Kidney epithelial cell (primary cell): ENCODE results near the gene CDK6. TPM values are rescaled to one million over a fixed set of nuclear protein-coding genes. Genes with fewer than 3 reads are reported as not detected.

Experiments
- DNase-seq: peaks from one replicate; pipeline ENCODE4 v3.0.0-alpha.2; 2010; ENCODE audit warnings: low read depth
- H3K27me3 ChIP-seq: 2 replicates; pipeline ENCODE4 v1.6.0; 2011; ENCODE audit warnings: low read length; ENCODE audit not compliant: control insufficient read depth, insufficient read depth
- H3K36me3 ChIP-seq: 2 replicates; pipeline ENCODE4 v1.5.1; 2011; ENCODE audit warnings: low read length; ENCODE audit not compliant: control insufficient read depth, insufficient read depth
- H3K4me3 ChIP-seq: 2 replicates; pipeline ENCODE4 v1.5.1; 2011; ENCODE audit warnings: low read depth, mild to moderate bottlenecking, control low read depth, low read length
- total RNA-seq: library from RNA; depleted of rRNA; stranded (reverse); fragments of >200 nt; gene quantifications from 2 replicates; pipeline ENCODE4 v1.2.3, GENCODE V29; 2015
- TF ChIP-seq, protein P1 (sequence below): IDR thresholded peaks from 2 replicates; pipeline ENCODE4 v1.5.1; 2011; ENCODE audit warnings: mild to moderate bottlenecking, moderate library complexity, low read length, control low read depth, inconsistent platforms; ENCODE audit not compliant: insufficient read depth, poor library complexity, severe bottlenecking

CDK6 gene
- total RNA-seq, 1 donor from 2014 or later: 91.0 TPM

GRCh38 chr7:92682330-92682729, 154.0 kb downstream of the CDK6 start:
- TF ChIP-seq, protein P1, sequence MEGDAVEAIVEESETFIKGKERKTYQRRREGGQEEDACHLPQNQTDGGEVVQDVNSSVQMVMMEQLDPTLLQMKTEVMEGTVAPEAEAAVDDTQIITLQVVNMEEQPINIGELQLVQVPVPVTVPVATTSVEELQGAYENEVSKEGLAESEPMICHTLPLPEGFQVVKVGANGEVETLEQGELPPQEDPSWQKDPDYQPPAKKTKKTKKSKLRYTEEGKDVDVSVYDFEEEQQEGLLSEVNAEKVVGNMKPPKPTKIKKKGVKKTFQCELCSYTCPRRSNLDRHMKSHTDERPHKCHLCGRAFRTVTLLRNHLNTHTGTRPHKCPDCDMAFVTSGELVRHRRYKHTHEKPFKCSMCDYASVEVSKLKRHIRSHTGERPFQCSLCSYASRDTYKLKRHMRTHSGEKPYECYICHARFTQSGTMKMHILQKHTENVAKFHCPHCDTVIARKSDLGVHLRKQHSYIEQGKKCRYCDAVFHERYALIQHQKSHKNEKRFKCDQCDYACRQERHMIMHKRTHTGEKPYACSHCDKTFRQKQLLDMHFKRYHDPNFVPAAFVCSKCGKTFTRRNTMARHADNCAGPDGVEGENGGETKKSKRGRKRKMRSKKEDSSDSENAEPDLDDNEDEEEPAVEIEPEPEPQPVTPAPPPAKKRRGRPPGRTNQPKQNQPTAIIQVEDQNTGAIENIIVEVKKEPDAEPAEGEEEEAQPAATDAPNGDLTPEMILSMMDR: no peak
- peaks cover 1% of the 10 kb centered on the region for H3K36me3 ChIP-seq
- no peak for DNase-seq

DNA sequence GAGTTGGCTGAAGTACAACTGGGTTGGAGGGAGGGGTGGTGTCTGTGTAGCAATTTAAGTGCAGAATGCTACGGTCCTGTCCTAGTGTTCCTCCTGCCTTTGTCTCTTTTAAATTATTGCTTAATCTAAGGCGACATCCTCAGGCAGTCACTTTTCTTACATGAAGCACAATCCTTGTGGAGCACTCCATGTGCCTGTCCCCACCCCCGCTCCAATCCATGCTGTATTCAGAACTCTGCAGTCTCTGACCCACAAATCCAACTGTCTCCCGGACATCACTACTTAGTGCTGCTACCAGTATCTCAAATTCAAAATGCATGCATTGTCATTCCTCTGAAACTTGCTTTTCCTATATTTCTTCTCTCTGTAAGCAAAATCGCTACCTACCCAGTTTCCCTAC, 154.7 kb downstream of the CDK6 start:
- DNase-seq: no peak
- Histone ChIP-seq H3K36me3 (peaks cover 1% of the 10 kb centered on the region), H3K4me3 (no peak overlapping the region), H3K27me3 (no peaks in the 10 kb centered on the region)
- TF ChIP-seq, protein P1: no peak

More at GRCh38 chr7:92682330-92682729, 154.0 kb downstream of the CDK6 start:
- no peak overlapping the region for H3K4me3 ChIP-seq
- H3K27me3 ChIP-seq: no peaks in the 10 kb centered on the region

DNA sequence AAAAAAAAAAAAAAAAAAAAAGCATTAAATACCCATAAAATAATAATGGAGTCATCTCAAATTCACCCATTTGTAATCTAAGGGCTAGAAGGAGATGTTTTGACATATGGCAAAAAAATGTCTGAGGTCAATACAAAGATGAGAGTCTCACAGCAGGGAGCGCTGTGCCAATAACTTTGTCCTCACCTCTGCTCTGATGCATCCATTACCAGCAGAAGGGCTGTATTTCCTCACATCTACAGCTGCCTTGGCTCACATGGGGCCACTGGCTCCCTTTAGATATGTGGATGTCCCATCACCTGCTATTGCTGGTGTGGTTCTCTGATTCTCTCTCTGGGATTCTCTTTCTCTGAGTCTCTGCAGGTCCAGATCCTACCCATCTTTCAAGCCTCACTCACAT, 155.9 kb downstream of the CDK6 start:
- Histone ChIP-seq H3K27me3 (no peaks in the 10 kb centered on the region), H3K36me3 (peaks cover 1% of the 10 kb centered on the region), H3K4me3 (no peak overlapping the region)
- no peak for DNase-seq
- TF ChIP-seq, protein P1: no peak

- no peak for DNase-seq
- TF ChIP-seq, protein P1: no peak
- H3K4me3 ChIP-seq: no peak overlapping the region
- no peaks in the 10 kb centered on the region for H3K27me3 ChIP-seq
- H3K36me3 ChIP-seq: peaks cover 1% of the 10 kb centered on the region
Measured at GRCh38 chr7:92678291-92678920, 158.0 kb downstream of the CDK6 start.

DNA sequence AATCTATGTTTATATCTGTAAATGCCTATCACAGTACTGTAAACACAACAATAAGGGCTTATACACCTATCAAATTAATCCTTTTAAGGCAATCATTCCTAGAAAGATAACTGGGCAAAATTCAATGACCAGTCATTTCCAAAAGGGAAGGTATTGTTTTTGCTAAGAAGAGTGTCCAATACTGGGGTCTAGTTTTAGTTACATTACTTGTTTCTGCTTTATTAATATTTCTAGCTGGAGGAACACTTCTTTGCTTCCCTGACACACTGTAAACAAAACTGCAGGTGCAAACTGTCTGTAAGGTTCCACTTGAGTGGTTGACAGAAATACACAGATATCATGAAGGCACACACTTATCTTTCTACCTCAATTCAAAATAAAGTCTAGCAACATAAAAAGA, 162.0 kb downstream of the CDK6 start:
- TF ChIP-seq, protein P1: no peak
- DNase-seq: no peak

More for the DNA sequence above, 162.0 kb downstream of the CDK6 start:
- no peak overlapping the region for H3K4me3 ChIP-seq
- peaks cover 2% of the 10 kb centered on the region for H3K36me3 ChIP-seq
- no peaks in the 10 kb centered on the region for H3K27me3 ChIP-seq
